ENCODE data around the gene ZNF738. TPM values are rescaled to one million over a fixed set of nuclear protein-coding genes. Genes with fewer than 3 reads are reported as not detected.

ZNF738 gene
- total and polyA plus RNA-seq, 2 of the 13 experiments (the other 11 are each of a cell fraction or from before 2014, with no cell fraction given): 2.7 to 5.3 TPM

GRCh38 chr19:21402303-21402985 is 43.6 kb downstream of the ZNF738 start:
- Histone ChIP-seq H3K79me2 (ENCODE audit: insufficient read depth, low read length) (peaks cover 11% of the 10 kb centered on the region), H3K36me3 (replicated peaks in 1 of 2; ENCODE audit: control insufficient read depth in 1 of 2, insufficient read depth in 2 of 2, low read length in 2 of 2) (peaks cover 1 to 3% of the 10 kb centered on the region in 2 experiments; a peak in 4 of 5 replicates), H2AFZ (ENCODE audit: low read length) (no peak overlapping the region), H4K20me1 (ENCODE audit: insufficient read depth, low read length) (no peaks in the 10 kb centered on the region), H3K4me2 (ENCODE audit: low read depth, low read length) (no peak overlapping the region), H3K9ac (ENCODE audit: insufficient read depth, low read depth, low read length) (no peak overlapping the region), H3K27me3 (ENCODE audit: control insufficient read depth in 1 of 2, insufficient read depth in 2 of 2, low read length in 2 of 2) (no peaks in the 10 kb centered on the region; a peak in 1 of 5 replicates), H3K4me3 (replicated peaks in 1 of 3; ENCODE audit: insufficient read depth in 1 of 3, low read depth in 2 of 3, low read length in 3 of 3) (no peak overlapping the region), H3K9me3 (ENCODE audit: low read length) (no peaks in the 10 kb centered on the region), H3K4me1 (ENCODE audit: insufficient read depth, low read length) (peaks cover 10% of the 10 kb centered on the region), H3K27ac (ENCODE audit: extremely low read length, insufficient read depth, low read length) (no peak overlapping the region)
- TF ChIP-seq ZFP82 (CRISPR knock-in tag; IDR thresholded peaks at IDR 0.05; ENCODE audit: borderline replicate concordance): no peak
- TF ChIP-seq ZNF761 (CRISPR knock-in tag; conservative IDR thresholded peaks at IDR 0.05): no peak
- TF ChIP-seq JUND (CRISPR knock-in tag; IDR thresholded peaks at IDR 0.05): no peak
- TF ChIP-seq FOSL2 (CRISPR knock-in tag; IDR thresholded peaks at IDR 0.05): no peak
- TF ChIP-seq ZKSCAN5 (CRISPR knock-in tag; IDR thresholded peaks at IDR 0.05): no peak
- TF ChIP-seq SRSF1 (optimal IDR thresholded peaks at IDR 0.05; ENCODE audit: low read depth, low read length): no peak
- no peak for TF ChIP-seq ZBTB1 (CRISPR knock-in tag; IDR thresholded peaks at IDR 0.05; ENCODE audit: borderline replicate concordance)
- no peak for TF ChIP-seq FOXP4 (CRISPR knock-in tag; IDR thresholded peaks at IDR 0.05)
- no peak for TF ChIP-seq FOSL1 (CRISPR knock-in tag; IDR thresholded peaks at IDR 0.05; ENCODE audit: borderline replicate concordance)
- no peak for TF ChIP-seq ZNF441 (CRISPR knock-in tag; IDR thresholded peaks at IDR 0.05; ENCODE audit: borderline replicate concordance)
- no peak for TF ChIP-seq LBX2 (CRISPR knock-in tag; IDR thresholded peaks at IDR 0.05; ENCODE audit: borderline replicate concordance)
- TF ChIP-seq ESRRA (CRISPR knock-in tag; IDR thresholded peaks at IDR 0.05; ENCODE audit: low read depth): no peak
- no peak for TF ChIP-seq ZNF251 (CRISPR knock-in tag; IDR thresholded peaks at IDR 0.05)
- TF ChIP-seq, protein P1, sequence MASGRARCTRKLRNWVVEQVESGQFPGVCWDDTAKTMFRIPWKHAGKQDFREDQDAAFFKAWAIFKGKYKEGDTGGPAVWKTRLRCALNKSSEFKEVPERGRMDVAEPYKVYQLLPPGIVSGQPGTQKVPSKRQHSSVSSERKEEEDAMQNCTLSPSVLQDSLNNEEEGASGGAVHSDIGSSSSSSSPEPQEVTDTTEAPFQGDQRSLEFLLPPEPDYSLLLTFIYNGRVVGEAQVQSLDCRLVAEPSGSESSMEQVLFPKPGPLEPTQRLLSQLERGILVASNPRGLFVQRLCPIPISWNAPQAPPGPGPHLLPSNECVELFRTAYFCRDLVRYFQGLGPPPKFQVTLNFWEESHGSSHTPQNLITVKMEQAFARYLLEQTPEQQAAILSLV (CRISPR knock-in tag; IDR thresholded peaks at IDR 0.05; ENCODE audit: borderline replicate concordance): no peak
- no peak for TF ChIP-seq ZNF773 (CRISPR knock-in tag; IDR thresholded peaks at IDR 0.05; ENCODE audit: borderline replicate concordance)
- TF ChIP-seq ZNF749 (CRISPR knock-in tag; IDR thresholded peaks at IDR 0.05; ENCODE audit: borderline replicate concordance): no peak
- intact Hi-C loops (cut with micrococcal nuclease; ENCODE audit: unreplicated experiment) (no loop called here), in situ Hi-C loops (cut with HindIII; ENCODE audit: extremely low pct_ligation_motif_present, low pct_unique_long_range_greater_than_20kb) (no loop called here)
- FAIRE-seq (no peak), DNase-seq (ENCODE audit: low spot score) (no peak), ATAC-seq (no peak)
- CTCF ChIA-PET (ENCODE audit: low intra/inter-chr PET ratio, low total read pairs): no interaction called here
- WGBS (ENCODE audit: low lambda C conversion rate): 100% methylated on average over 1 of the region's 1 CpG
- POLR2A ChIA-PET: no interaction called here
- BruUV-seq (replicated peaks): no TSS peak

All from HepG2 (cell line).